GM12878 (cell line): Measurements from ENCODE around the gene ZPR1. TPM values are rescaled to one million over a fixed set of nuclear protein-coding genes. Genes with fewer than 3 reads are reported as not detected.

Source experiments
- ATAC-seq: fragments of 200-7000 bp; cut with Tn5 transposase; 3 replicates; pipeline ENCODE4 v1.9.1; 2020; ENCODE audit warnings: mild to moderate bottlenecking, moderate library complexity
- BruUV-seq: library from RNA; stranded (reverse); fragments of 400-500 nt; replicated peaks from 2 replicates; lab custom pipeline; 2021; lab: Mats Ljungman, UMichigan
- CTCF ChIA-PET: fragments of 300-600 bp; sonication (Branson Sonifier 250); formaldehyde crosslinking; extraction: SDS; loops from one replicate; lab custom pipeline; 2021; ENCODE audit warnings: inconsistent platforms; lab: Yijun Ruan, JAX
- POLR2A ChIA-PET: fragments of 350-600 bp; formaldehyde crosslinking; extraction: SDS; loops from one replicate; lab custom pipeline; 2021; ENCODE audit warnings: inconsistent platforms; lab: Charles Lee
- RAD21 ChIA-PET: fragments of 300-600 bp; sonication (Branson Sonifier 250); formaldehyde crosslinking; loops from one replicate; lab custom pipeline; 2023; ENCODE audit warnings: antibody characterized with exemption; ENCODE audit not compliant: unreplicated experiment; lab: Charles Lee
- SMC1A ChIA-PET: fragments of 300-600 bp; sonication (Branson Sonifier 250); formaldehyde crosslinking; loops from one replicate; lab custom pipeline; 2023; ENCODE audit not compliant: unreplicated experiment, uncharacterized antibody; lab: Charles Lee
- DNase-seq: peaks from one replicate; pipeline ENCODE4 v3.0.0-alpha.2; 2011; ENCODE audit warnings: low read depth, low spot score
- FAIRE-seq: peaks from 3 replicates; lab custom pipeline; 2011; peaks lifted over from hg19 to GRCh38; lab: Jason Lieb, UNC
- H2AFZ ChIP-seq: 2 replicates; pipeline ENCODE4 v1.6.0; 2011; ENCODE audit warnings: low read depth, low read length, control low read depth; ENCODE audit not compliant: control insufficient read depth
- H3K27ac ChIP-seq: 2 replicates; pipeline ENCODE4 v1.5.1; 2011; ENCODE audit warnings: control low read depth; ENCODE audit not compliant: control insufficient read depth, insufficient read depth
- H3K27me3 ChIP-seq, 2 experiments: replicated peaks in 1 of 2; 2 replicates each; pipeline versions ENCODE4 v1.6.0 to v1.6.1; 2011; ENCODE audit warnings: low read length in 1 of 2; ENCODE audit not compliant: control insufficient read depth in 2 of 2, insufficient read depth in 2 of 2
- H3K36me3 ChIP-seq, 2 experiments: 2 replicates each; pipeline ENCODE4 v1.5.1; 2011; ENCODE audit warnings: low read length in 1 of 2; ENCODE audit not compliant: control insufficient read depth in 2 of 2, insufficient read depth in 2 of 2
- H3K4me1 ChIP-seq: 2 replicates; pipeline ENCODE4 v1.6.1; 2011; ENCODE audit warnings: mild to moderate bottlenecking, low read length, moderate library complexity, mixed read lengths; ENCODE audit not compliant: control insufficient read depth, insufficient read depth
- H3K4me2 ChIP-seq: 2 replicates; pipeline ENCODE4 v1.6.0; 2011; ENCODE audit warnings: control low read depth; ENCODE audit not compliant: control insufficient read depth, insufficient read depth
- H3K4me3 ChIP-seq: fragments of 200-600 bp; sonication (generic); 2 replicates; pipeline ENCODE4 v1.5.1; 2016
- H3K79me2 ChIP-seq: 2 replicates; pipeline ENCODE4 v1.6.0; 2011; ENCODE audit warnings: low read length; ENCODE audit not compliant: control insufficient read depth, insufficient read depth
- H3K9ac ChIP-seq: 2 replicates; pipeline ENCODE4 v1.8.0; 2011; ENCODE audit warnings: low read length, control low read depth, mixed read lengths; ENCODE audit not compliant: control insufficient read depth, insufficient read depth
- H3K9me3 ChIP-seq: replicated peaks from 3 replicates; pipeline ENCODE4 v1.5.1; 2011; ENCODE audit warnings: mild to moderate bottlenecking, low read length; ENCODE audit not compliant: control insufficient read depth, insufficient read depth
- H4K20me1 ChIP-seq: 2 replicates; pipeline ENCODE4 v1.6.0; 2011; ENCODE audit not compliant: control insufficient read depth, insufficient read depth
- BACH1 ChIP-seq: fragments of 450-650 bp; IDR thresholded peaks from 2 replicates; pipeline ENCODE4 v1.6.1; 2017; ENCODE audit warnings: mild to moderate bottlenecking, borderline replicate concordance
- BMI1 ChIP-seq: fragments of 450-650 bp; IDR thresholded peaks from 2 replicates; pipeline ENCODE4 v1.6.1; 2016; ENCODE audit warnings: mild to moderate bottlenecking, moderate library complexity, borderline replicate concordance
- CEBPB ChIP-seq, 2 experiments: fragments of 150-350 bp in 1 of 2; IDR thresholded peaks; 2 replicates each; pipeline ENCODE4 v1.6.1; 2012 to 2014; ENCODE audit warnings: low read depth in 2 of 2, low read length in 2 of 2, borderline replicate concordance in 1 of 2, inconsistent platforms in 1 of 2
- CHD1 ChIP-seq: IDR thresholded peaks from 2 replicates; pipeline ENCODE4 v1.6.1; 2012; ENCODE audit warnings: low read depth, low read length, improper control_type of control experiment
- CHD2 ChIP-seq: IDR thresholded peaks from 2 replicates; pipeline ENCODE4 v1.6.1; 2011; ENCODE audit warnings: low read depth, low read length, improper control_type of control experiment, borderline replicate concordance
- DPF2 ChIP-seq: fragments of 450-650 bp; IDR thresholded peaks from 2 replicates; pipeline ENCODE4 v1.6.1; 2017; ENCODE audit warnings: mild to moderate bottlenecking
- EP300 ChIP-seq, 2 experiments: fragments of 150-350 bp in 1 of 2; IDR thresholded peaks; 2 replicates each; pipeline ENCODE4 v1.6.1; 2011 to 2012; ENCODE audit warnings: low read depth in 2 of 2, low read length in 2 of 2, borderline replicate concordance in 1 of 2, improper control_type of control experiment in 1 of 2, inconsistent platforms in 1 of 2; ENCODE audit not compliant: control insufficient read depth in 1 of 2
- EZH2 ChIP-seq: IDR thresholded peaks from 2 replicates; pipeline ENCODE4 v1.6.1; 2012; ENCODE audit warnings: low read depth, mild to moderate bottlenecking, control low read depth, inconsistent platforms, low read length, borderline replicate concordance; ENCODE audit not compliant: control insufficient read depth
- IRF4 ChIP-seq: IDR thresholded peaks from 2 replicates; pipeline ENCODE4 v1.6.1; 2011; ENCODE audit warnings: low read depth, low read length
- IRF5 ChIP-seq: fragments of 450-650 bp; IDR thresholded peaks from 2 replicates; pipeline ENCODE4 v1.6.1; 2017; ENCODE audit warnings: borderline replicate concordance
- JUNB ChIP-seq: IDR thresholded peaks from 2 replicates; pipeline ENCODE4 v1.6.1; 2016; ENCODE audit warnings: antibody characterized with exemption, mild to moderate bottlenecking
- JUND ChIP-seq: IDR thresholded peaks from 2 replicates; pipeline ENCODE4 v1.6.1; 2012; ENCODE audit warnings: low read depth, mild to moderate bottlenecking, low read length, improper control_type of control experiment, moderate library complexity
- KAT2A ChIP-seq: conservative IDR thresholded peaks from 2 replicates; pipeline ENCODE4 v1.6.1; 2011; ENCODE audit warnings: low read depth, low read length; ENCODE audit not compliant: control insufficient read depth
- MAX ChIP-seq: IDR thresholded peaks from 2 replicates; pipeline ENCODE4 v1.6.1; 2012; ENCODE audit warnings: low read depth, low read length, improper control_type of control experiment
- NFIC ChIP-seq: IDR thresholded peaks from 2 replicates; pipeline ENCODE4 v1.6.1; 2012; ENCODE audit warnings: low read depth, mild to moderate bottlenecking, inconsistent platforms, low read length, moderate library complexity
- POLR2A ChIP-seq: IDR thresholded peaks from 2 replicates; pipeline ENCODE4 v1.6.1; 2011; ENCODE audit warnings: low read depth, mild to moderate bottlenecking, low read length
- POLR2AphosphoS5 ChIP-seq: IDR thresholded peaks from 2 replicates; pipeline ENCODE4 v1.6.1; 2011; ENCODE audit warnings: mild to moderate bottlenecking, low read length, inconsistent platforms
- RUNX3 ChIP-seq: IDR thresholded peaks from 2 replicates; pipeline ENCODE4 v1.6.1; 2012; ENCODE audit warnings: low read length, inconsistent platforms
- SMARCA5 ChIP-seq: fragments of 450-650 bp; IDR thresholded peaks from 2 replicates; pipeline ENCODE4 v1.6.1; 2017; ENCODE audit warnings: mild to moderate bottlenecking
- SRF ChIP-seq, 2 experiments: IDR thresholded peaks; 2 replicates each; pipeline ENCODE4 v1.6.1; 2011; ENCODE audit warnings: low read depth in 2 of 2, low read length in 2 of 2, mild to moderate bottlenecking in 1 of 2, moderate library complexity in 1 of 2
- WGBS: methylation state at CpG from one replicate; pipeline ENCODE4 v1.1.6; 2016; ENCODE audit warnings: low lambda C conversion rate; ENCODE audit not compliant: insufficient replicate concordance, insufficient coverage; ENCODE audit errors: missing lambda C conversion rate; 5-methylcytosine and 5-hydroxymethylcytosine counted together
- in situ Hi-C: fragments of 300-500 bp; cut with MboI; formaldehyde crosslinking; loops from 9 replicates; pipeline ENCODE4 v1.14.3; 2018; ENCODE audit warnings: mixed read lengths
- intact Hi-C: fragments of 100-400 bp; cut with micrococcal nuclease; formaldehyde crosslinking; loops from one replicate; pipeline ENCODE4 v1.14.2; 2022; ENCODE audit not compliant: unreplicated experiment
- polyA plus RNA-seq, 11 experiments: library from polyadenylated mRNA; depleted of rRNA in 4 of 11; unstranded in 6 of 11; stranded (reverse) in 5 of 11; fragments of >200 nt; fragmentation: Nextera tagmentation in 4 of 11; fragmentation: Illumina TruSeq in 1 of 11; extraction: Ambion mirVana in 4 of 11; extraction: Trizol in 1 of 11; gene quantifications; 1 replicate in 1 of 11; 2 replicates in 10 of 11; pipeline versions ENCODE4 v1.2.1 to v1.2.3, GENCODE V29; 2011 to 2016; ENCODE audit warnings: inconsistent platforms in 2 of 11, missing spikeins in 2 of 11, low read depth in 1 of 11
- total RNA-seq, 4 experiments: library from RNA; depleted of rRNA in 3 of 4; stranded (reverse); fragments of >200 nt in 3 of 4; fragmentation: Illumina TruSeq in 1 of 4; extraction: Trizol in 1 of 4; gene quantifications; 2 replicates each; pipeline versions ENCODE4 v1.2.1 to v1.2.3, GENCODE V29; 2013 to 2021

The ZPR1 gene
- total and polyA plus RNA-seq, 10 of the 15 experiments (the other 5 are each of a cell fraction or from before 2014, with no cell fraction given): 9.3 to 89.7 (median 54.7) TPM

- H3K4me1 ChIP-seq: peaks cover 3% of the 10 kb centered on the region; the same call in 1 of the 2 replicates
- intact Hi-C loops: no loop called here
- H3K27ac ChIP-seq: peak overlapping the region; percentile 80
- no peaks in the 10 kb centered on the region for H3K27me3 ChIP-seq
- SMC1A ChIA-PET: interaction anchor here (0.8 to 1.4 kb wide), 4 partner anchors 9 to 80 kb away, joined by 3 to 4 read pairs (median 4); no protein-coding TSS in a partner anchor
- ATAC-seq: peak; percentile 65
- FAIRE-seq: no peak
- no peaks in the 10 kb centered on the region for H4K20me1 ChIP-seq
- TSS peak; percentile 94 for BruUV-seq
- no peaks in the 10 kb centered on the region for H3K9me3 ChIP-seq
- RAD21 ChIA-PET: interaction anchor here (0.6 to 1.7 kb wide), 4 partner anchors 10 to 371 kb away, joined by 3 to 7 read pairs (median 4); partner anchors contain the start of genes PAFAH1B2 and ZPR1
- DNase-seq: no peak
- H3K4me2 ChIP-seq: peak overlapping the region; percentile 87
- under 1% methylated on average over 23 of the region's 25 CpGs for WGBS
- H3K9ac ChIP-seq: peak overlapping the region; percentile 70
- H3K79me2 ChIP-seq: peaks cover 21% of the 10 kb centered on the region
- peak overlapping the region; percentile 82 for H3K4me3 ChIP-seq
- H3K36me3 ChIP-seq: peaks cover 4 to 15% of the 10 kb centered on the region in 2 experiments
- H2AFZ ChIP-seq: peak overlapping the region; percentile 84
- in situ Hi-C loops: no loop called here
- CTCF ChIA-PET: interaction anchor here (0.9 to 4.0 kb wide), 4 partner anchors 10 to 333 kb away, joined by 3 to 18 read pairs (median 6); partner anchors contain the start of gene APOA5
- POLR2A ChIA-PET: interaction anchor here (4.2 kb wide), 1 partner anchor 13 kb away, joined by 28 read pairs; the partner anchor contains the start of gene ZPR1
- TF ChIP-seq IRF5 (no peak), CEBPB (IDR thresholded peaks at IDR 0.05; ENCODE audit: borderline replicate concordance in 1 of 2, low read depth in 2 of 2, low read length in 2 of 2) (peak; percentile 11 to 41; a peak in 1 of 4 replicates), JUND (no peak), POLR2A (no peak), DPF2 (no peak), BACH1 (no peak), MAX (0 out of 2 replicates have a peak, but pooled peaks have one; percentile 1), JUNB (peak; percentile 56), RUNX3 (peak; percentile 2; the same call in 1 of the 2 replicates), IRF4 (peak; percentile 4; the same call in 1 of the 2 replicates), SRF (IDR thresholded peaks at IDR 0.05; ENCODE audit: low read depth in 2 of 2, low read length in 2 of 2) (no peak), SMARCA5 (0 out of 2 replicates have a peak, but pooled peaks have one; percentile 22), BMI1 (no peak), EP300 (IDR thresholded peaks at IDR 0.05; ENCODE audit: borderline replicate concordance in 1 of 2, control insufficient read depth in 1 of 2, low read depth in 2 of 2, low read length in 2 of 2) (no peak), POLR2AphosphoS5 (peak; percentile 36; the same call in 1 of the 2 replicates), EZH2 (no peak), NFIC (peak; percentile 40; the same call in 1 of the 2 replicates), KAT2A (no peak), CHD1 (no peak), CHD2 (no peak)
Measured at GRCh38 chr11:116773203-116774097, 14.4 kb downstream of the ZPR1 start.
